ENCODE data around the gene GALM. TPM values are rescaled to one million over a fixed set of nuclear protein-coding genes. Genes with fewer than 3 reads are reported as not detected.

GALM gene
- total and polyA plus RNA-seq, 4 donors: 6.7 to 17.4 (median 7.9) TPM

- Histone ChIP-seq H3K4me1 (ENCODE audit: control insufficient read depth, insufficient read depth, low read length) (no peaks in the 10 kb centered on the region), H3K4me3 (ENCODE audit: low read depth, low read length) (no peak overlapping the region), H3K36me3 (ENCODE audit: control insufficient read depth, insufficient read depth, low read length) (no peaks in the 10 kb centered on the region), H3K27me3 (ENCODE audit: control insufficient read depth, insufficient read depth, low read length) (no peaks in the 10 kb centered on the region), H3K27ac (ENCODE audit: low read depth, low read length) (no peak overlapping the region), H3K9me3 (ENCODE audit: control insufficient read depth, insufficient read depth, low read length) (no peaks in the 10 kb centered on the region)
- DNase-seq (ENCODE audit: low read depth in 4 of 6, low spot score in 6 of 6): no peak
- WGBS (ENCODE audit: insufficient coverage): 93% methylated on average over 3 of the region's 4 CpGs
Observed at GRCh38 chr2:38656866-38657480, 8.9 kb upstream of the GALM start.

- H3K36me3 ChIP-seq (ENCODE audit: control insufficient read depth, insufficient read depth, low read length): no peaks in the 10 kb centered on the region
- H3K4me1 ChIP-seq (ENCODE audit: control insufficient read depth, insufficient read depth, low read length): no peaks in the 10 kb centered on the region
- no CpG with 5 or more reads among the region's 2 CpGs for WGBS (ENCODE audit: insufficient coverage)
- no peak overlapping the region for H3K4me3 ChIP-seq (ENCODE audit: low read depth, low read length)
- no peak overlapping the region for H3K27ac ChIP-seq (ENCODE audit: low read depth, low read length)
- H3K9me3 ChIP-seq (ENCODE audit: control insufficient read depth, insufficient read depth, low read length): no peaks in the 10 kb centered on the region
- DNase-seq (ENCODE audit: low read depth in 4 of 6, low spot score in 6 of 6): no peak
- H3K27me3 ChIP-seq (ENCODE audit: control insufficient read depth, insufficient read depth, low read length): no peaks in the 10 kb centered on the region
Observed at GRCh38 chr2:38658613-38659012, 7.3 kb upstream of the GALM start.

GRCh38 chr2:38659115-38659514 is 6.8 kb upstream of the GALM start:
- DNase-seq (ENCODE audit: low read depth in 4 of 6, low spot score in 6 of 6): no peak
- Histone ChIP-seq H3K27ac (ENCODE audit: low read depth, low read length) (no peak overlapping the region), H3K27me3 (ENCODE audit: control insufficient read depth, insufficient read depth, low read length) (no peaks in the 10 kb centered on the region), H3K9me3 (ENCODE audit: control insufficient read depth, insufficient read depth, low read length) (no peaks in the 10 kb centered on the region), H3K36me3 (ENCODE audit: control insufficient read depth, insufficient read depth, low read length) (no peaks in the 10 kb centered on the region), H3K4me3 (ENCODE audit: low read depth, low read length) (no peak overlapping the region), H3K4me1 (ENCODE audit: control insufficient read depth, insufficient read depth, low read length) (no peaks in the 10 kb centered on the region)
- 86% methylated on average over 1 of the region's 2 CpGs for WGBS (ENCODE audit: insufficient coverage)

GRCh38 chr2:38660282-38660681 is 5.6 kb upstream of the GALM start:
- H3K9me3 ChIP-seq (ENCODE audit: control insufficient read depth, insufficient read depth, low read length): no peaks in the 10 kb centered on the region
- DNase-seq (ENCODE audit: low read depth in 4 of 6, low spot score in 6 of 6): no peak
- no peaks in the 10 kb centered on the region for H3K27me3 ChIP-seq (ENCODE audit: control insufficient read depth, insufficient read depth, low read length)
- no peak overlapping the region for H3K4me3 ChIP-seq (ENCODE audit: low read depth, low read length)
- no peaks in the 10 kb centered on the region for H3K36me3 ChIP-seq (ENCODE audit: control insufficient read depth, insufficient read depth, low read length)
- 100% methylated on average over 1 of the region's 3 CpGs for WGBS (ENCODE audit: insufficient coverage)
- H3K4me1 ChIP-seq (ENCODE audit: control insufficient read depth, insufficient read depth, low read length): no peaks in the 10 kb centered on the region
- no peak overlapping the region for H3K27ac ChIP-seq (ENCODE audit: low read depth, low read length)

GRCh38 chr2:38661306-38661705 is 4.6 kb upstream of the GALM start:
- WGBS (ENCODE audit: insufficient coverage): no CpG with 5 or more reads among the region's 3 CpGs

GRCh38 chr2:38666556-38666910 is 619 bp downstream of the GALM start:
- Histone ChIP-seq H3K4me1 (ENCODE audit: control insufficient read depth, insufficient read depth, low read length) (peaks cover 8% of the 10 kb centered on the region), H3K4me3 (ENCODE audit: low read depth, low read length) (peak overlapping the region; percentile 63), H3K36me3 (ENCODE audit: control insufficient read depth, insufficient read depth, low read length) (no peaks in the 10 kb centered on the region), H3K9me3 (ENCODE audit: control insufficient read depth, insufficient read depth, low read length) (no peaks in the 10 kb centered on the region), H3K27me3 (ENCODE audit: control insufficient read depth, insufficient read depth, low read length) (no peaks in the 10 kb centered on the region), H3K27ac (ENCODE audit: low read depth, low read length) (peak overlapping the region; percentile 54)
- DNase-seq (ENCODE audit: low read depth in 4 of 6, low spot score in 6 of 6): no peak
- WGBS (ENCODE audit: insufficient coverage): 0% methylated on average over 1 of the region's 4 CpGs

More at GRCh38 chr2:38661306-38661705, 4.6 kb upstream of the GALM start:
- Histone ChIP-seq H3K27me3 (ENCODE audit: control insufficient read depth, insufficient read depth, low read length) (no peaks in the 10 kb centered on the region), H3K36me3 (ENCODE audit: control insufficient read depth, insufficient read depth, low read length) (no peaks in the 10 kb centered on the region), H3K27ac (ENCODE audit: low read depth, low read length) (no peak overlapping the region), H3K4me1 (ENCODE audit: control insufficient read depth, insufficient read depth, low read length) (peaks cover 5% of the 10 kb centered on the region), H3K9me3 (ENCODE audit: control insufficient read depth, insufficient read depth, low read length) (no peaks in the 10 kb centered on the region), H3K4me3 (ENCODE audit: low read depth, low read length) (no peak overlapping the region)
- DNase-seq (ENCODE audit: low read depth in 4 of 6, low spot score in 6 of 6): no peak

- Histone ChIP-seq H3K4me3 (ENCODE audit: low read depth, low read length) (no peak overlapping the region), H3K27me3 (ENCODE audit: control insufficient read depth, insufficient read depth, low read length) (no peaks in the 10 kb centered on the region), H3K36me3 (ENCODE audit: control insufficient read depth, insufficient read depth, low read length) (no peaks in the 10 kb centered on the region), H3K4me1 (ENCODE audit: control insufficient read depth, insufficient read depth, low read length) (peaks cover 8% of the 10 kb centered on the region), H3K9me3 (ENCODE audit: control insufficient read depth, insufficient read depth, low read length) (no peaks in the 10 kb centered on the region), H3K27ac (ENCODE audit: low read depth, low read length) (no peak overlapping the region)
- no peak for DNase-seq (ENCODE audit: low read depth in 4 of 6, low spot score in 6 of 6)
- 58% methylated on average over 2 of the region's 4 CpGs for WGBS (ENCODE audit: insufficient coverage)
Observed at GRCh38 chr2:38668092-38668491, 2.2 kb downstream of the GALM start.

GRCh38 chr2:38668779-38669479 is 3.0 kb downstream of the GALM start:
- Histone ChIP-seq H3K27ac (ENCODE audit: low read depth, low read length) (no peak overlapping the region), H3K36me3 (ENCODE audit: control insufficient read depth, insufficient read depth, low read length) (no peaks in the 10 kb centered on the region), H3K4me3 (ENCODE audit: low read depth, low read length) (no peak overlapping the region), H3K9me3 (ENCODE audit: control insufficient read depth, insufficient read depth, low read length) (no peaks in the 10 kb centered on the region), H3K4me1 (ENCODE audit: control insufficient read depth, insufficient read depth, low read length) (peaks cover 8% of the 10 kb centered on the region), H3K27me3 (ENCODE audit: control insufficient read depth, insufficient read depth, low read length) (no peaks in the 10 kb centered on the region)
- no peak for DNase-seq (ENCODE audit: low read depth in 4 of 6, low spot score in 6 of 6)
- 87% methylated on average over 10 of the region's 16 CpGs for WGBS (ENCODE audit: insufficient coverage)

GRCh38 chr2:38671303-38671702 is 5.4 kb downstream of the GALM start:
- no peaks in the 10 kb centered on the region for H3K9me3 ChIP-seq (ENCODE audit: control insufficient read depth, insufficient read depth, low read length)
- no peak overlapping the region for H3K4me3 ChIP-seq (ENCODE audit: low read depth, low read length)
- H3K36me3 ChIP-seq (ENCODE audit: control insufficient read depth, insufficient read depth, low read length): no peaks in the 10 kb centered on the region
- H3K27me3 ChIP-seq (ENCODE audit: control insufficient read depth, insufficient read depth, low read length): no peaks in the 10 kb centered on the region
- no CpG with 5 or more reads among the region's 6 CpGs for whole genome bisulfite sequencing (ENCODE audit: insufficient coverage)
- peaks cover 2% of the 10 kb centered on the region for H3K4me1 ChIP-seq (ENCODE audit: control insufficient read depth, insufficient read depth, low read length)
- DNase-seq (ENCODE audit: low read depth in 4 of 6, low spot score in 6 of 6): no peak
- no peak overlapping the region for H3K27ac ChIP-seq (ENCODE audit: low read depth, low read length)

- no peak overlapping the region for H3K27ac ChIP-seq (ENCODE audit: low read depth, low read length)
- H3K4me1 ChIP-seq (ENCODE audit: control insufficient read depth, insufficient read depth, low read length): no peaks in the 10 kb centered on the region
- no peaks in the 10 kb centered on the region for H3K9me3 ChIP-seq (ENCODE audit: control insufficient read depth, insufficient read depth, low read length)
- no peaks in the 10 kb centered on the region for H3K27me3 ChIP-seq (ENCODE audit: control insufficient read depth, insufficient read depth, low read length)
- no peak for DNase-seq (ENCODE audit: low read depth in 4 of 6, low spot score in 6 of 6)
- H3K36me3 ChIP-seq (ENCODE audit: control insufficient read depth, insufficient read depth, low read length): peaks cover 3% of the 10 kb centered on the region
- no peak overlapping the region for H3K4me3 ChIP-seq (ENCODE audit: low read depth, low read length)
- WGBS (ENCODE audit: insufficient coverage): 100% methylated on average over 1 of the region's 2 CpGs
Observed at GRCh38 chr2:38671946-38672345, 6.0 kb downstream of the GALM start.

All from spinal cord (tissue), 10 donors.